Mucosa of rectum (tissue), 2 donors: ENCODE data around the gene MYMX.

Source experiments
- H3K27ac ChIP-seq, 2 donors: one replicate each; pipeline ENCODE4 v1.7.0; 2013; ENCODE audit warnings: inconsistent platforms in 2 of 2, low read depth in 2 of 2, low read length in 2 of 2
- H3K27me3 ChIP-seq, 2 donors: one replicate each; pipeline ENCODE4 v1.7.0; 2013; ENCODE audit warnings: low read length in 2 of 2; ENCODE audit not compliant: control insufficient read depth in 2 of 2, insufficient read depth in 2 of 2
- H3K36me3 ChIP-seq, 2 donors: one replicate each; pipeline ENCODE4 v1.7.0; 2013; ENCODE audit warnings: low read length in 2 of 2; ENCODE audit not compliant: control insufficient read depth in 2 of 2, insufficient read depth in 2 of 2
- H3K4me1 ChIP-seq, 2 donors: one replicate each; pipeline ENCODE4 v1.7.0; 2013; ENCODE audit warnings: low read length in 2 of 2, mild to moderate bottlenecking in 1 of 2; ENCODE audit not compliant: control insufficient read depth in 2 of 2, insufficient read depth in 2 of 2
- H3K4me3 ChIP-seq, 2 donors: one replicate each; pipeline ENCODE4 v1.7.0; 2013; ENCODE audit warnings: low read length in 2 of 2
- H3K9ac ChIP-seq, 2 donors: one replicate each; pipeline ENCODE4 v1.7.0; 2013; ENCODE audit warnings: low read length in 2 of 2, low read depth in 1 of 2, mild to moderate bottlenecking in 1 of 2
- H3K9me3 ChIP-seq, 2 donors: one replicate each; pipeline ENCODE4 v1.7.0; 2013; ENCODE audit warnings: low read length in 2 of 2; ENCODE audit not compliant: control insufficient read depth in 2 of 2
- donor health status: healthy.
- donor health status: Normal muscosa, but diverticular disease.

Gene MYMX

DNA sequence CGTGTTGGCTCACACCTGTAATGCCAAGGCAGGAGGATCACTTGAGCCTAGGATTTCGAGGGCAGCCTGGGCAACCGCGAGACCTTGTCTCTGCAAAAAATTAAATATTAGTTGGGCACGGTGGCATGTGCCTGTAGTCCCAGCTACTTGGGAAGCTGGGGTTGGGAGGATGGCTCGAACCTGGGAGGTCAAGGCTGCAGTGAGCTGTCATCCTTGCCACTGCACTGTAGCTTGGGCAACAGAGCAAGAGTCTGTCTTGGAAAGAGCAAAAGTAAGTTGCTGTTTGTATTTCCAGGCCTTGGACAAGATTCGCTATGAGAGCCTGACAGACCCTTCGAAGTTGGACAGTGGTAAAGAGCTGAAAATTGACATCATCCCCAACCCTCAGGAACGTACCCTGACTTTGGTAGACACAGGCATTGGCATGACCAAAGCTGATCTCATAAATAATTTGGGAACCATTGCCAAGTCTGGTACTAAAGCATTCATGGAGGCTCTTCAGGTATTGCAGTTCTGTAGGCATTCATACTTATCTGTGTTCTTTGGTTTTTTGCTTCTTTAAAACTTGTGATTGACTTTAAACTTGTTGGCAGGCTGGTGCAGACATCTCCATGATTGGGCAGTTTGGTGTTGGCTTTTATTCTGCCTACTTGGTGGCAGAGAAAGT is 32.5 kb downstream of the MYMX start:
- H3K27ac ChIP-seq: no peak overlapping the region
- no peak overlapping the region for H3K9ac ChIP-seq
- no peak overlapping the region for H3K4me3 ChIP-seq
- peaks cover 50 to 52% of the 10 kb centered on the region in 2 donors for H3K36me3 ChIP-seq
- peaks cover 7 to 15% of the 10 kb centered on the region in 2 donors for H3K4me1 ChIP-seq
- no peaks in the 10 kb centered on the region for H3K9me3 ChIP-seq
- H3K27me3 ChIP-seq: no peaks in the 10 kb centered on the region

DNA sequence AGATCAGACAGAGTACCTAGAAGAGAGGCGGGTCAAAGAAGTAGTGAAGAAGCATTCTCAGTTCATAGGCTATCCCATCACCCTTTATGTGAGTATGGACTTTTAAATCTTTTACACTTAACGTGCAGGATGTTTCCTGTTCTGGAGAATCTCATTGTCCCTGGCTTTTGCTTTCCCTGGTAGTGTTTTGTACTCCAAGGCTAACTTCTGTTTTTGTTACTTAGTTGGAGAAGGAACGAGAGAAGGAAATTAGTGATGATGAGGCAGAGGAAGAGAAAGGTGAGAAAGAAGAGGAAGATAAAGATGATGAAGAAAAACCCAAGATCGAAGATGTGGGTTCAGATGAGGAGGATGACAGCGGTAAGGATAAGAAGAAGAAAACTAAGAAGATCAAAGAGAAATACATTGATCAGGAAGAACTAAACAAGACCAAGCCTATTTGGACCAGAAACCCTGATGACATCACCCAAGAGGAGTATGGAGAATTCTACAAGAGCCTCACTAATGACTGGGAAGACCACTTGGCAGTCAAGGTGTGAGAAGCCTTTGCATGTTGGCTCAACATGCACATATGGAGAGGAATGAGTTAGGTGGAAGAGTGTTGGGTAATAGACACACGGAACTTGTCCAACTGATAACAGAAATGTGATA is 33.5 kb downstream of the MYMX start:
- no peaks in the 10 kb centered on the region for H3K9me3 ChIP-seq
- H3K36me3 ChIP-seq: peaks cover 60 to 62% of the 10 kb centered on the region in 2 donors
- H3K27me3 ChIP-seq: no peaks in the 10 kb centered on the region
- peaks cover 7 to 15% of the 10 kb centered on the region in 2 donors for H3K4me1 ChIP-seq
- H3K9ac ChIP-seq: no peak overlapping the region
- H3K4me3 ChIP-seq: no peak overlapping the region
- H3K27ac ChIP-seq: no peak overlapping the region

DNA sequence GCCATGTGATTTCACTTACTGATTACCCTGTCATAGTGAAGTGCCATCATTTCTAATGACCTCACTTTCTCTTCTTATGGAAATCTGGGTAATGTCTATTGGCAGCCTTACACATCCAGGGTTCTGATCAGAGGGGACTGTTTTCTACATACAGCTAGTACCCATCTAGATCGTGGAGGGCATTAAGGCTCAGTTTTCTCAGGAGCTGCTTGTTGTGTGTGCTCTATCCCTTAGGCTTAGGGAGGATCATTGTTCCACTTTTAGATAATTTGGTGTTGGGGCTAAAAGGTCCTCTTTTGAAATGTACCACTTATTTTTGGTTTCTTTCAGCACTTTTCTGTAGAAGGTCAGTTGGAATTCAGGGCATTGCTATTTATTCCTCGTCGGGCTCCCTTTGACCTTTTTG is 34.0 kb downstream of the MYMX start:
- Histone ChIP-seq H3K36me3 (peaks cover 61 to 65% of the 10 kb centered on the region in 2 donors), H3K9ac (no peak overlapping the region), H3K27ac (no peak overlapping the region), H3K4me1 (peaks cover 5 to 13% of the 10 kb centered on the region in 2 donors), H3K4me3 (no peak overlapping the region), H3K9me3 (no peaks in the 10 kb centered on the region), H3K27me3 (no peaks in the 10 kb centered on the region)

DNA sequence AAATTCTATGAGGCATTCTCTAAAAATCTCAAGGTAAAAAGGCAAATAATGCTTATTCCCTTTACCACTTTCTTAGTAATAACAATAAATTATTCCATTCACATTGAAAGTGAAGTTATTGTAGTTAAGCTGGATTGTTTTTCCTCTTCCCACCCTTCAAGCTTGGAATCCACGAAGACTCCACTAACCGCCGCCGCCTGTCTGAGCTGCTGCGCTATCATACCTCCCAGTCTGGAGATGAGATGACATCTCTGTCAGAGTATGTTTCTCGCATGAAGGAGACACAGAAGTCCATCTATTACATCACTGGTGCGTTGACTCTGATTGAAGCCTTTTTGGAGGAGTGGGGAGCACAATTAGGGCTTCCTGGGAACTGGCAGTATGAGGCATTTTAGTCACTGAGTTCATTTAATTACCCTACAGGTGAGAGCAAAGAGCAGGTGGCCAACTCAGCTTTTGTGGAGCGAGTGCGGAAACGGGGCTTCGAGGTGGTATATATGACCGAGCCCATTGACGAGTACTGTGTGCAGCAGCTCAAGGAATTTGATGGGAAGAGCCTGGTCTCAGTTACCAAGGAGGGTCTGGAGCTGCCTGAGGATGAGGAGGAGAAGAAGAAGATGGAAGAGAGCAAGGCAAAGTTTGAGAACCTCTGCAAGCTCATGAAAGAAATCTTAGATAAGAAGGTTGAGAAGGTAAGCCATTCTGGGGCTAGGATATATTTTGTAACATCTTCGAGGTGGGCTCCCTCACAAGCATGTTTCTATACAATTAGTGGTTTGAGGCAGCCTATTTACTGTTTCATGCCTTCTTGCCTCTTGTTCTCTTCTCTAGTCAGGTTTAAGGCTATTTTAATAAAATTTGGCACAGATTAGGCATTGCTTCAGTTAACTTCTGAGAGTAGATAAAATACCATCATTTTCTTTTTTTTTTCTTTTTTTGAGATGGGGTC is 35.1 kb downstream of the MYMX start:
- Histone ChIP-seq H3K36me3 (peaks cover 61 to 65% of the 10 kb centered on the region in 2 donors), H3K27me3 (no peaks in the 10 kb centered on the region), H3K4me1 (peaks cover 15 to 17% of the 10 kb centered on the region in 2 donors), H3K9ac (no peak overlapping the region), H3K27ac (no peak overlapping the region), H3K9me3 (no peaks in the 10 kb centered on the region), H3K4me3 (no peak overlapping the region)

DNA sequence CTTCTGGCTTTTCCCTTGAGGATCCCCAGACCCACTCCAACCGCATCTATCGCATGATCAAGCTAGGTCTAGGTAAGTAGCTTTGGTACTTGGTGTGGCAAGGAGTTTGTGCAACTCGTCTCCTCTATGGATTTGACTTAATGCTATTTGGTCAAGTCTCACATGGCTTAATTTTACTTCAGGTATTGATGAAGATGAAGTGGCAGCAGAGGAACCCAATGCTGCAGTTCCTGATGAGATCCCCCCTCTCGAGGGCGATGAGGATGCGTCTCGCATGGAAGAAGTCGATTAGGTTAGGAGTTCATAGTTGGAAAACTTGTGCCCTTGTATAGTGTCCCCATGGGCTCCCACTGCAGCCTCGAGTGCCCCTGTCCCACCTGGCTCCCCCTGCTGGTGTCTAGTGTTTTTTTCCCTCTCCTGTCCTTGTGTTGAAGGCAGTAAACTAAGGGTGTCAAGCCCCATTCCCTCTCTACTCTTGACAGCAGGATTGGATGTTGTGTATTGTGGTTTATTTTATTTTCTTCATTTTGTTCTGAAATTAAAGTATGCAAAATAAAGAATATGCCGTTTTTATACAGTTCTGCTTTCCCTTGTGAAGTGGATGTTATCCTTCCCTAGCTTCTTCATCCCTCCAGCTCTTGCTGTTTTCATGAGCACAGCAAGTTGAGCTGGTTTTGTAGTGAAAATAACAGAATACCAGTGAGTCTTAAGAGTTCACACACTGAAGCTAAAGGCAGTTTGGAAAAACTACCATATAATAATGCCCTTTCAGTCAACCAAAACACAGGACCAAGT is 36.8 kb downstream of the MYMX start:
- H3K4me1 ChIP-seq: peaks cover 17 to 18% of the 10 kb centered on the region in 2 donors
- no peak overlapping the region for H3K9ac ChIP-seq
- no peak overlapping the region for H3K27ac ChIP-seq
- H3K27me3 ChIP-seq: no peaks in the 10 kb centered on the region
- no peak overlapping the region for H3K4me3 ChIP-seq
- no peaks in the 10 kb centered on the region for H3K9me3 ChIP-seq
- H3K36me3 ChIP-seq: peaks cover 61 to 65% of the 10 kb centered on the region in 2 donors

DNA sequence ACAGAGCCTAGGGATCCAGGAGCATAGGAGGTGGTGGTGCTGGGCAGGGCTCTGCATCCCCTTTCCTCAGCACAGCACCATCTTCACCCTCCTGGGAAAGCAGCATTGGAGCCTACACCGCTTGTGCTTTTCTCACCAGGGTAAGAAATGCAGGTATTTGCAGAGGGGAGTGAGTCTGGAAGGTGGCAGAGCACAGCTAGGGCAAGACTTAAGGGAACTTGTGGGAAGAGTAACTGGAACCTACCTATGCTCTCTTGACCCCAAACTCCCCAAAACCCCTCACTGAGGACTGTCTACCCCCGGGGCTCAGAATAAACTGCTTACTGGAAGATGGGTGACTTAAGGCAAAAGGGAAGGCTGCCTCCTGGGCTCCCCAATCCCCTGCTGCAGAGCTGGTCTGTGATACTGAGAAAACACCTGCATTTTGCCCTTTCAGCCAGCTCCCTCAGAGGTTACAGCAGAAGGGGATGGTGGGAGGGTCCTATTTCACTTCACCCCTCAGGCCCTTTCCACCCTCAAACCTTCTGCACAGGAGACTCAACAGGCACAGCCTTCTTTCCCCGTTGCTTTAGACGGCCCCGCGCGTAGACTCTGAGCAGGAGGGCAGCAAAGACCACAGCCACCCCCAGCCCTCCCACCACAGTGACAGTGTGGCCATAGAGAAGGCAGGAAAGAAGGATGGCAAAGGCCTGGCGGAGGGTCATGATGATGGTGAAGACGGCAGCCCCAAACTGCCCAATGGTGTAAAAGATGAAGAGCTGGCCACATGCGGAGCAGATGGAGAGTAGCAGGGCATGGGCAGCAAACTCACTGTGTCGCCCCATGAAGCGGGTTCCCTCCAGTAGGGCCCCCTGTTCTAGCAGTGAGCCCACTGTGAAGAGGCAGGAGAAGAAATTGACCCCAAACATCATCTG is 37.7 kb downstream of the MYMX start:
- peaks cover 55 to 62% of the 10 kb centered on the region in 2 donors for H3K36me3 ChIP-seq
- no peak overlapping the region for H3K27ac ChIP-seq
- peaks cover 16 to 19% of the 10 kb centered on the region in 2 donors for H3K4me1 ChIP-seq
- H3K9me3 ChIP-seq: no peaks in the 10 kb centered on the region
- no peaks in the 10 kb centered on the region for H3K27me3 ChIP-seq
- H3K4me3 ChIP-seq: no peak overlapping the region
- H3K9ac ChIP-seq: no peak overlapping the region

DNA sequence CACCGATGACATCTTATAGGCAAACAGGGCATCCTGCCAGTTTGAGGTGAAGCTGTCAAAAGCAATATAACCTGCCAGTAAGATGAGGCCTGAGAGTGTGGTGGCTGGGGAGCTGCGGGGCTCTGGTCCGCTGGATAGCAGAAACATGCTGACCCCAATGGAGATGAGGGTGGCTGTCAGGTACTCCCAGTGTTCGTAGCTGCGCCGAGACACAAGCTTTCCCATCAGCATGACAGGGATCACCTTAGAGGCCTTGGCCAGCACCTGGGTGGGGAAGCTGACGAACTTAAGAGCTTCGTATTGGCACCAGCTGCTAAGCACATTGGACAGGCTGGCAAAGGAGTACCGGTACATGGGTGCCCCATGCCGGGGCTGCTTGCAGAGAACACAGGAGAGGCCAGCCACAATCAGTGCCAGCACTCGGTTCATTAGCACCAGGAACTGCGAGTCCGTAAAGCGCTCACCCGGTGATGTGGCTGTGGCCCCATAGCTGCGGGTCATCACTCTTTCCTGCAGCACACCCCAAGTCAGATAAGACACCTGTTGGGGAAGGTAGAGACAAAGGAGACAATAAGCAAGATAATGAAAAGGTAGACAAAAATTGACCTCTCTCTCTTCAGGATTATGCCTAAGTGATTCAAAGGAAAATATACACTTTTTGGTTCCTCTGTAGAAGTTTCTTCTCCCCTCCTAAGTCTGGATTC is 38.5 kb downstream of the MYMX start:
- Histone ChIP-seq H3K9ac (no peak overlapping the region), H3K27me3 (no peaks in the 10 kb centered on the region), H3K4me3 (no peak overlapping the region), H3K27ac (no peak overlapping the region), H3K4me1 (peaks cover 16 to 19% of the 10 kb centered on the region in 2 donors), H3K36me3 (peaks cover 49 to 62% of the 10 kb centered on the region in 2 donors), H3K9me3 (no peaks in the 10 kb centered on the region)

DNA sequence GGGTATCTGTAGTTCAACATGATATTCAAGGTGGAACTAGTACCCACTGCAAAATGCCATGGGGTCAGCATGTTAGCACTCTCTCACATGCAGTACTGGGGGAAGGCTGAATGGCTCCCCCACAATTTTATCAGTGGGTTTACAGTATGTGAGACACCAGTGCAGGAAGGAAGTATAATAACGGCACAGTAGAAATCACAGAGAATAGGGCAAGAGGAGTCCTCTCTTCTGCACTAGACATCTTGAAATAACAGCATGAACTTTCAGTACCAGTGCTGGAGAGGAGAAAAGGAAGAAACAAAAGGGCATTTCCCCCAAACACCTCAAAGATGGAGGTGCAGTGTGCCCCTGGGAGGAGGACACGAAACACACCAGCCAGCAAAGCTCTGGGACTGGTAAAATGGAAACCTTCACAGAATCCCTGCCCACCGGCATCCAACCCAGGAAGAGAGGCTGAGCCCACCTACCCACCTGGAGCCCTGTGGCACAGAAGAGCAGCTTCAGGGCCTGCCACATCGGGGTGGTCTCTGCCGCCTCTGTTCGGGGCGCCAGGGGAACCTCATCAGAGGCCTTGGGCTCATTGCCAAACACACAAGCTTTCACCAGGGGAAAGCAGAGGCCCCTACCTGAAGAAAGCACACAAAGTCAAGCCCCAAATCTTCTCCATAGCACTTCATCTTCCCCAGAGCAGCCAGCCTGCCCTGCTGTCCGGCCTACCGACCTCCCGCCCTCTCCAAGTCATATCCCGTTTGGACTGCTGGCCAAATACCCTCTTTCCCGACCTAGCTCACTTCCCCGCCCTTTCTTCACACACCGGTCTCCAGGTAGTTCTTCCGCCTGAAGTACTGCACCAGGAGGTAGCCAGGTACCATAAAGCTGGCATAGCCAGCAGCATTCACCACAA is 39.4 kb downstream of the MYMX start:
- H3K36me3 ChIP-seq: peaks cover 42 to 55% of the 10 kb centered on the region in 2 donors
- no peaks in the 10 kb centered on the region for H3K9me3 ChIP-seq
- peak overlapping the region; percentile 81 to 88 for H3K27ac ChIP-seq
- no peaks in the 10 kb centered on the region for H3K27me3 ChIP-seq
- H3K9ac ChIP-seq: peak overlapping the region; percentile 75 to 82
- H3K4me3 ChIP-seq: peak overlapping the region; percentile 73 to 81
- H3K4me1 ChIP-seq: peaks cover 16 to 19% of the 10 kb centered on the region in 2 donors
